DMS53 treated with DMSO at 0.1 percent for 48 hours (cell line): ENCODE measurements around the gene AMOTL1.
"Not testable (repeated sequence)": the region's sequence is repeated elsewhere in the genome, so short reads cannot be mapped to it uniquely, and the experiment has no call there.

ENCODE experiments used
- DNase-seq: peaks from one replicate; lab custom pipeline; 2025; ENCODE audit not compliant: unreplicated experiment; lab: John Stamatoyannopoulos, UW

Gene AMOTL1

DNA sequence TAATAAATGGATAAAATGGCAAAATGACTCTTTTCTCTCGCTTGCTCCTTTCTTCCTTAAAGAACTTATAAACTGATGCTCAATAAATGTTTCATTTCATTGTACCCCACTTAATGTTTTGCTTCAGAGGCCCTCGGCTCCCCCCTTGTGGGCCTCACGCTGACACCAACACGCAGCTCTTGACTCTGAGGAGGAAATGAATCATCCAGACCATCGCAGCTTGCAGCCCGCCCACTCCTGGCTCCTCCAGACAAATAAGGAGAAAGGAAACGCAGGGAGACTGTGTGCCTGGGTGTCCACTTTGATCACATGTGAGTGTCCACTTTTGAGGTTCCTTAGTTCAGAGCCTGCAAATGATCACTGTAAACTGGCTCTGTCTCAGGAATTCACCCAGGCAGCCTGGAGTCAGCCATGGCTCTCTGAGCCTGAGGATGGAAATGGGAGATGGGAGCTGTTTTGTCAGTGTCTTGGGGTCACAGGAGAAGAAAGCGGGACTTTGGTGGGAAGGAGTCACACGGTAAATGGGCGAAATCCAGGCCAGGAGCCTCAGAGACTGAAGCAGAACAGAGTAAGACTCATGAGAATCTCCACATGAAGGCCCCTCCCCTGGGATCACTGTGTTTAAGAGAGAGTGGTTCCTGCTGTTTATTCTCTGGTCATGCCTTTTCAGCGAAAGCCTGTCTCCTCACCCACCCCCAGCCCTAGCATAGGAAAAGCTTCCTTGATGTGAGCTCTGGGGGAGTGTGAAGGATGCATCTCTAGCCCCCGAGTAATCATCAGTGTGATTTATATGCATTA is 108.7 kb downstream of the AMOTL1 start:
- peak; percentile 95 for DNase-seq

DNA sequence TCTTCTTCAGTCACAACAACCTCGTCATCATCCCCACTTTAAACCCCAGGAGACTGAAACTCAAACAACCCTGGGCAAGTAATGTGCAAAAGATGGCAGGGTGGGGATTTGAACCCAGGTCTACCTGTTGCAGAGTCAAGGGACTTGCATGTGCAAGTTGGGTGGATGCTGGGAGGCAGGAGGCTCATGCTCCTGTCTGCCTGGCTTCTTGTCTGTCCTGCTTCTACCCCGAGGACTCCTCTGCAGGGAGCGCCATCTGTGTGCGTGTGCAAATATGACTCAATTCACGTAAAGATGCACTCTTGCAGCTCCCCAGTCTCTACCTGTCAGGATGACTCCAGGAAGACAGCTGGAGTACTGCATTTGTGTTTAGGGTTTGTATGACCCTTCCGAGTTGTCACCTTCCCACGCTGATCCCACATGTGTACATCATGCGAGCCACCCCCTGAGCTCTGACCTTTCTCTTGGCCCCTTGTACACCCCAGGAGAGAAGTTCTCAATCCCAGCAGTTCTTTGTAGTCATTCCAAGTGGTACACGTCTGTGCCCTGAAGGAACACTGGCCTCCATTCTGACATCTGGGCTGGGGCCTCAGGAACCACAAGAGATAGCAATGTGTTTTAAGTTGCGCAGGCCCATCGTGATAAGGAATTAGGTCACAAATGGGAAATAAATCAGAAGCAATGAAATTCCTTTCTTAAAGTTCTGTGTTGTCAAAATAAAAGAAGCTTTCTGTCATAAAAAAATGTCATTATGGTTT is 109.5 kb downstream of the AMOTL1 start:
- no peak for DNase-seq

DNA sequence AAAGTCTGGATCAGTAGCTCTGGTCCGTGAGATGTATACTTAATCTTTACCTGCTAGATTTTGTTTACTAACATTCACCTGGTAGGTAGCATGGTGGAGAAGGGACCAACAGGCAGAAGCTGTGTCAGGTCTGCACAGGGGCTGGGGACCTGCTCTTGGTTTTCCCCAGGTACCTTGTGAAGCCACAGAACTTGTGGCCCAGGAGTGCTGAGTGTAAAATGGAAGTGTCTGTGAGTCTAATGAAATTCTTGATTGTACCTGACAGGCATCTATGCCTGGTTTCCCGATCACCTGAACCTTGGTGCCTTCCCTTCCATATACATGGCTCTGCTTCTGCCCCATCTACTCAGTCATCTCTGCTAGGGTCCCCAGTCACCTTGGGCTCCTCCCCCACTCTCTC is 110.8 kb downstream of the AMOTL1 start:
- no peak for DNase-seq

DNA sequence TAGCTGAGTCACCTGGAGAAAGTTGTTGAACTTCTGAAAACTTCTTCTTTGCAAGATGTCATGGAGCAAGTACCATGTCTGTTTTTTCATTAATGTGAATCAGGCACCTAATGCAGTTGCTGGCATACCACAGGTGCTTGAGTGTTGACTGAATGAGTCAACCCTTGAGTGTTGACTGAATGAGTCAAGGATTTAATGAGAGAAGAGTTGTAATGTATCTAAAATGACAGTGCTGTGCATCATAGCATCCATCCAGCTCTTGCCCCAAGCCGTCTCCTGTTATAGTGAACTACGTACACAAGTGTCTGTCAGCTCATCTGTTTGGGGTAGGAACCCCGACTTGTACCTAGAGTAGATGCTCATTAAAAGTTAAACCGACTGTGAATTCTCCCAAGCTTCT is 112.1 kb downstream of the AMOTL1 start:
- peak; percentile 97 for DNase-seq

DNA sequence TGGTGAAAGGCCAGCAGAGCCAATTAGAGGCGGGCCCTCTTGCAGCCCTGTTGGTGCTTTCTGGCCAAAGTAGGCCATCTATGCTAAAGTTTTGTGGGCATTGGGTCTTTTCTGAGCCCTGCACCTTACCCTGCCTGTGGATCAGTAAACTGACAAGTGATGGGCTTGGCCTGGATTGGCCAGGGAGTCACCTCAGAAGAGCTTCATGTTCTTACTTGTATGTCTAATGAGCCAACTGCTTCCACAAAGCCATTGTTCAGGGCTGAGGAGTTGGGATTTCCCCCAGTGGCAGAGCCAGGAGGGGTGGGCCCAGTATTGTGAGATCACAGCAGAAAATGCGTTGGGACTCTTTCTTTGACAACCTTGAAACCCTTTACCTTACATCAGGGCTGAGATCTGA is 114.8 kb downstream of the AMOTL1 start:
- DNase-seq = no peak

DNA sequence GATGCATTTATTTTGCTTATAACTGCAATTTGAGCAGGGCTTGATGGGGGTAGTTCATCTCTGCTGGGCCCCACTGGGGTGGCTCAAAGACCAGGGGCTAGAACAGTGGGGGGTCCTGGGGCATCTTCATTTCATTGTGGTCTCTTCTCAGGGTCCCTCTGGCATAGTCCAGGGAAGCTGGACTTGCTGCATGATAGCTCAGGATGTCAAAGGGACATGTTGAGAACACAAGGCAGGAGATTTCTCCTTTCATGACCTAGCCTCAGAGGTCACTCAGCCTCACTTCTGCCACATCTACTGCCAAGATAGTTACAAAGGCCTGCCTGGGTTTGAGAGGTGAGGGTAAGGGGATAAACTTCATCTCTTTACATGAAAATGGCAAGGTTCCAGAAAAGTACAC is 115.7 kb downstream of the AMOTL1 start:
- DNase-seq = no peak

DNA sequence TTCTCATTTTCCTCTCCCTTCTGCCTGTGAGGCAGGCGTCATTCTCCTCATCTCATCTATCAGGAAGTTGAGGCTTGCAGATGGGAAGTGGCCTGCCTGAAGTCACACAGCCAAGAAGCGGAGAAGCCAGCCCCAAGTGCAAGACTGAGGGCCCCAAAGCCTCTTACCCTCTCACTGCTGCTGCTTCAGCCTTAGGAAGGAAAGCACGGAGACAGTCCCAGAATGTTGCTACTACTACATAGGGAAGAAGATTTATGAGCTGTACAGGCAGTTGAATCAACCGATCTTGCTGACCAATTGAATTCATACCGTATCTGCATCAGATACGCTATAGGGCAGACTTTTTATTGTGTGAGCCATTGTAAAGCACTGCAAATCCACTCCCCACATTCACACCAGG is 116.2 kb downstream of the AMOTL1 start:
- no peak for DNase-seq

DNA sequence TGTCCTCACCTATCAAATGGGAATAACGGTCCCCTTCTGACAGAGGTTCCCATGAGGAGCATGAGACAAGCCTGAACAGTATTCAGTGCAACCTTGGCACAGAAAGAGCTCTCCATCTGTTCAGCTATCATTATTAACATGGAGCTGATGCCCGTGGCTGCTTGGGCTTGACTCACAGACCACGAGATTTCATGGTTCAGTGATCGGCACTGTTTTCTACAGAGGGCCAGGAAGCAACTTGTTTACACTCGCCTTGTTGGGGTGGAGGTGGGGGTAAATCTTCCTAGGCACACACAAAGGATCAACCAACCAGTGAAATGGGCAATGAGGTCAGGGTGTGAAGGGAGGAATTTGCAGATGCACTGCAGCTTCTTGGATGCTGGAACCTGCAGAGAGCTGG is 117.0 kb downstream of the AMOTL1 start:
- peak; percentile 95 for DNase-seq

DNA sequence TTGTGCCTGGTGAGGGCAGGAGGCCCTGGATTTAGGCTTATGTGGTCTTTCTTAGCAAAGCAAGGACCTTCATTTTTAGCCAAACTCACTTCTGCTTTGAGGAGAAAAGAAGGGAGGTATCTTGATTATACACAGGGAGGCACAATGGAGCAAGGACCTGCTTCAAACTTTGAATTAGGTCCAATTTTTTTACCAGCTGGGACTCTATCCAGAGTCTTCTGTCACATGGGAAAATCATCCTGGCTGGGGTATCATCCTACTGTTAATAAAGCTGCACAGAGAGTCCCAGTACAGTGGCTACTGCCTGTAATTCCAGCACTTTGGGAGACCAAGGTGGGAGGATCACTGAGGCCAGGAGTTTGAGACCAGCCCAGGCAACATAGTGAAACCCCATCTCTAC is 117.4 kb downstream of the AMOTL1 start:
- DNase-seq = no peak

DNA sequence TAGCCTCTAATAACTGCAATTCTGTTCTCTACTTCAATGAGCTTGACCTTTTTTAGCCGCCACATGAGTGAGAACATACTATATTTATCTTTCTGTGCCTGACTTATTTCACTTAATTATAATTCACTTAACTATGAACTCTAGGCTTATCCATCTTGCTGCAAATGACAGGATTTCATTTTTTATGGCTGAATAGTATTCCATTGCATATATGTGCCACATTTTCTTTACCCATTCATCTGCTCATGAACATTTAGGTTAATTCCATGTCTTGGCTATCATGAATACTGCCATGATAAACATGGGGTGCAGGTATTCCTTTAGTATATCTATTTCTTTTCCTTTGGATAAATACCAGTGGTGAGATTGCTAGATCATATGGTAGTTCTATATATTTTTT is 120.0 kb downstream of the AMOTL1 start:
- DNase-seq = no peak

DNA sequence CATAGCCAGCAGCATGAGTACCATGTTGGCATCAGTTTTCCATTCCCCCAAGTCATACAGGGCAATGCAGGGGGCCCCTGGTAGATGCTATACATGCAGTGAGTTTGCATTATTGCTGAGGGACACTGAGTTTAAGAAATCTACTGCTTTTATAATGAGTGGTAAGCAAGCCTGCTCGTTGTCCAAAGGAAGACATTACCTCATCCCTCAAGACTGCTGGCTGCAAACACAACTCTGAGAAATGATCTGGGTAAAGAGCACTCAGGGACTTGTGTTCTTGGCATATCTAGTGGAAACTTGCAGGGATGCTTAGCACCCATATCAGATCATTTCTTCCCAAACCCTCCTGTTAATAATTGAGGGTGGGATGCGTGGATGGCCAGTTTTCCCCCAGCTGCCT is 127.3 kb downstream of the AMOTL1 start:
- DNase-seq = no peak

DNA sequence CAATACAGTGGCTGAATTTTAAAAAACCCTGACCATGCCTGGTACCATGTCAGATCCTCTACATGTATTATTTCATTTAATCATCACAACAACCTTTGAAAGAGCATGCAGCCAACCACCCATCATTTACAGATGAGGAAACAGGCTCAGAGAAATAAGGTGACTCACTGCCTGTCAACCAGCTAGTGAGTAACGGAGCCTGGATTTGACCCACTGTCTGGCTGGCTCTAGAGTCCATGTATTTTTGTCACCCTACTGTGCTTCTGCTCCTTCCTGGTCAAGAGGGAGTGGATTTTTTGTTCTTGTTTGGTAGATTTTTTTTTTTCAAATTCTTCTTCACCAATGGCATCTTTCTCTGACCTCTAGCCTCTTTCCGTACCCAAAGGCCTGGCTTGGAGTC is 127.8 kb downstream of the AMOTL1 start:
- no peak for DNase-seq

DNA sequence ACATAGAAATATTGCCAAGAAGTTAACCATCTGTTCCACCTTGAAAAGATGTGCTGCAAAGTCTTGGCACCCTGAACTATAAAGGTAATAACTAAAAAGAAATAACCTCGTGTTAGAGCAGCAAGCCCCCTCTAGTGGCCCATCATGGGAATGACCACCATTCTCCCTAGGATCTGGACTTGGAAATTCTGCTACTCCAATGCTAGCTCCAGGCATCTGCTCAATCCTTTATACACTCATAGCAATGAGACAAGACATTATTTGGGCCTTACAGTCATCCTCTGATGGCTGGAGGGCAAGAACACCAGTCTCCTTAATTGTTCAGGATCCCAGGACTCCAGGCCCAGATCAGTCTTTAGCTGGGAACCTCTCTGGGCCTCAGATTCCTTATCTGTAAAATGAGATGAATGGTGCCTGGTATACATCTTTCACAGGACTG is 129.2 kb downstream of the AMOTL1 start:
- DNase-seq = peak; percentile 56

DNA sequence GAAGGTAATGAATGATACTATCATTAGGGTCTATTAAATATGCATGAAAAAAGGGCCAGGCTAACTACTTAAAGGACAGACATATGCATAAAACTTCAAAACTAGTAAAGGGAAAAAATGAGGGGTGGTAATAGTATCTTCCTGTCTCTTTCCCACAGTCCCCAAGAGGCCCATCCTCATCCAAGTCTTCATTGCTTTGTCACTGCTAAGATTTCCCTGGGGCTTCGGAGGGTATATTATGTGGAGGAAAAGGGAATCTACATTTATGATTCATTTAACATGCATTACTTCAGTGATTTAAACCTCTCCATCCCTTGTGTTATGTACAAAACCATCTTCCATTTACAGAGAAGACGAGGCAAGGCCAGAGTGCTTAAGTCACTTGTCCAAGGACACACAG is 139.1 kb downstream of the AMOTL1 start:
- DNase-seq = no peak

DNA sequence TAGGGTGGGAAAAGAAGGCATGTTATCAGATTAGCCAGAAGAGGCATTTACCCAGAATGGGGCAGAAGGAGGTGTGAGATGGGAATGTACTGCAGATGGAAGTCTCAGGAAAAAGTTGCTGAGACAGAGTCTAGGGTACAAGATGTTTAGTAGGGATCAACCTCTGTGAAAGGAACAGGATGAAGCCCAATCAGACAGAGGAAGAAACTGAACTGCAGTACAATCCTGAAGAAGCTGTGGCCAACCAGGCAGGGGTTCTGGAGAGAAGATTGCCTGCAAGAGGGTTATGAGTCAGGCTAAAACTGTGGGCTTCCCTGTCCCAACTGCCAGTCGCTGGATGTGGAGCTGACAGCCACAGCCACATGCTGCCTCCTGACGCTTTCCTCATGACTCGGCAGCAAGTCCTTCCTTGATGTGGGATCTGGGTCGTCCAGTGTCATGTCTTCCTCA is 141.2 kb downstream of the AMOTL1 start:
- no peak for DNase-seq

DNA sequence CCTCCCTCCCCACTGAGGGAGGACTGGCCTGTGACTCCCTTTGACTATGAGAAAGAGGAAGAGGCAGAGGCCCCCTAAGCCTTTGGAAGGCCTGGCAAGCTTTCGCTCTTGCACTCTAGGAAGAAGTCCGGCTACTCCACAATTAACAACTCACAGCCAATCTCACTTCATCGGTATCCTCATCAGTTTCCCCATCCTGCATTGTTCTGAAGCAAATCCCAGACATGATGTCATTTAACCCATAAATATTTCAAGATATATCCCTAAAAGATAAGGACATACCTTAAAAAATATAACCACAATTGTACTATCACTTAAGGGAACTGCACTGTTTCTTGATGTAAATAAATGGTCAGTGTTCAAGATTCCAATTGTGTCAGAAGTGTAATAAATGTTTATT is 142.1 kb downstream of the AMOTL1 start:
- DNase-seq = no peak

DNA sequence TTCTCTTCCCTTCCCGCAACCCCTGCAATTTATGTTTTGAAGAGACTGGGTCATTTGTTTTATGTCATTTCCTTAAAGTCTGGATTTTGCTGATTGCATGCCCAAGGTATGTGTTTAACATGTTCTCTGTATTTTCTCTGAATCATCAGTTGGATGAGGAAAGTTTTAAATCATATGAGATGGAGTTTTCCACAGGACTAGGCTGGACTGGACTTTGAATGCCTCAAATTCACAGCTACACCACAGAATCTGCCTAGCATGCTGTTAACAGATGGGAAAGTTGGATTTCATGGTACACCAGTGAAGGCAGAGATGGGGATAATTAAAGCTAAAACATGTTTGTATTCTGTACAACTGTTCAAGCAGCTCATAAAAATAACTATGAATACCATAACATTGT is 142.6 kb downstream of the AMOTL1 start:
- DNase-seq = no peak

DNA sequence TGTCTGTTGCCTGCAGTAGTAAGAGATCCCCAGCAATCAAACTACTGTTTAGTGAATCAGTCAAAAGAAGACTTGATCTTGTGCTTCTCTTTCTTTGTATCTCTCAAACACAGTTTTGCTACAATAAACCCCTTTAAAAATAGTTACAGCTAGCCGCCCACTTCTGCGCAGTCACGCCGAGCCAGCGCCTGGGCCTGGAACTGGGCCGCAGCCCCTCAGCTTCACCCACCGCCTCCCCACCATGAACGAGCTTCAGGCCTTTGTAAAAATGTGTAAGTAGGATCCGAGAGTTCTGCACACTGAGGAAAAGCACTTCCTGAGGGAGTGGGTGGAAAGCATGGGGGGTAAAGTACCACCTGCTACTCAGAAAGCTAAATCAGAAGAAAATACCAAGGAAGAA is 144.7 kb downstream of the AMOTL1 start:
- DNase-seq = no peak

DNA sequence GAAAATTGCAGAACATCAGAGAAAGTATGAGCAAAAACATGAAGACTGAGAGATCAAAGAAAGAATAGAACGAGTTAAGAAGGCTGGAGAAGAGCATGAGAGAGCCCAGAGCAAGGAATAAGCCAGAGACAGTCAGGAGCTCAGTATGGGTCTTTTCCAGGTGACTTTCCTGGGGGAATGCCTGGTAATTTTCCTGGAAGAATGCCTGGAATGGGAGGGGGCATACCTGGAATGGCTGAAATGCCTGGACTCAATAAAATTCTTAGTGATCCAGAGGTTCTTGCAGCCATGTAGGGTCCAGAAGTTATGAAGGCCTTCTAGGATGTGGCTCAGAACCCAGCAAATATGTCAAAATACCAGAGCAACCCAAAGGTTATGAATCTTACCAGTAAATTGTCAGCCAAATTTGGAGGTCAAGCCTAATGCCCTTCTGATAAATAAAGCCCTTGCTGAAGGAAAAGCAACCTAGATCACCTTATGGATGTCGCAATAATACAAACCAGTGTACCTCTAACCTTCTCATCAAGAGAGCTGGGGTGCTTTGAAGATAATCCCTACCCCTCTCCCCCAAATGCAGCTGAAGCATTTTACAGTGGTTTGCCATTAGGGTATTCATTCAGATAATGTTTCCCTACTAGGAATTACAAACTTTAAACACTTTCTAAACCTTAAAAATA is 145.7 kb downstream of the AMOTL1 start:
- DNase-seq = not testable (repeated sequence)

DNA sequence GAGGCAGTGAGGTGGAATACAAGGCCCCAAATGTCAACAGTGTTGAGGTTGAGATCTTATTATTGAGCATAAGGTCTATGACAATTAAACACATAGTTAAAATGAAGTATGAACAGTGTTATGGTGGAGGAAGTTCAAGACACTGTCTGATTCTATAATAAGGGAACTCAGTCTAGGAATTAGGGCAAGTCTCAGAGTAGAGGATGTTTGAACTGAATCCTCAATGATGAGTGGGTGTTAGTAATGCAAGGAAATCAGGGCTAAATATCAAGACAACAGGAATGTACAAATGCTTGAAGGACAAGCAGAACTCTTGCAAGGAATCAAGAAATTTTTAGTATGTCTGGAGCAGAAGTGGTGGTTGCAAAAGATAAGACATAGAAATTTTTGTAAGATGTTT is 152.2 kb downstream of the AMOTL1 start:
- no peak for DNase-seq

DNA sequence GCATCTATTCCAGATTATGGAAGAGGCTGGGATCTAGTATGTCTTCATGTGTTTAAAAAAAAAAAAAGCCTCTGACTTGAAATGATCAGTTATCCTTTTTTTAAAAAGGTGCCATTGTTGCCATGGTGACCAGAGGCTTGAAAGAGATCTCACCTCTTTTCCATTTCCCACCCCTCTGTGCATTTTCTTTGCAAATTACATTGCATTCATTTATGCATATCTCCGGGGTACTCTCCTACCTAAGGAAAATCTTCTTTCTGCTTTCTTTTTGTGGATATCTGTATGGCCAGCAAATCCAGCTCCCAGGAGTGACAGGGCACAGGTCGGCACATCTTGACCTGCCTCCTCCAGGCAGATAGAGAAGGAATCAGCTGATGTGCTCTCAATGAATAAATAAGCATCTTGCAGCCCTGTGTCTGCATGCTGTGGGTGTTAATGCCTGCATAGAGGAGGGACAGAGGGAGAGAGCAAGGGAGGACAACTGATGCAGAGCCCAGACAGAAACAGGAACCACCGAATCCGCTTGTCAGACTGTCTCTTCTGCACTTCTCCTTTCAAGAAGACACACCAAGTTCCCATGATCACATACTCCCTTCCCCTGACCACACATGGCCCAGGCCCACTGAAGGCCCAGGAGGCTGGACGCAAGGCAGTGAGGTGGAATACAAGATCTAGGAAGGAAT is 154.3 kb downstream of the AMOTL1 start:
- no peak for DNase-seq
